Erythroblast (primary cell): ENCODE measurements around the gene PHC2.

Experiments used
- GATA1 ChIP-seq: IDR thresholded peaks from 2 replicates; pipeline ENCODE4 v1.6.1; 2011; ENCODE audit warnings: low read depth, mild to moderate bottlenecking, control low read depth, low read length, moderate library complexity
- POLR2A ChIP-seq: IDR thresholded peaks from 2 replicates; pipeline ENCODE4 v1.6.1; 2011; ENCODE audit warnings: mild to moderate bottlenecking, low read length

DNA sequence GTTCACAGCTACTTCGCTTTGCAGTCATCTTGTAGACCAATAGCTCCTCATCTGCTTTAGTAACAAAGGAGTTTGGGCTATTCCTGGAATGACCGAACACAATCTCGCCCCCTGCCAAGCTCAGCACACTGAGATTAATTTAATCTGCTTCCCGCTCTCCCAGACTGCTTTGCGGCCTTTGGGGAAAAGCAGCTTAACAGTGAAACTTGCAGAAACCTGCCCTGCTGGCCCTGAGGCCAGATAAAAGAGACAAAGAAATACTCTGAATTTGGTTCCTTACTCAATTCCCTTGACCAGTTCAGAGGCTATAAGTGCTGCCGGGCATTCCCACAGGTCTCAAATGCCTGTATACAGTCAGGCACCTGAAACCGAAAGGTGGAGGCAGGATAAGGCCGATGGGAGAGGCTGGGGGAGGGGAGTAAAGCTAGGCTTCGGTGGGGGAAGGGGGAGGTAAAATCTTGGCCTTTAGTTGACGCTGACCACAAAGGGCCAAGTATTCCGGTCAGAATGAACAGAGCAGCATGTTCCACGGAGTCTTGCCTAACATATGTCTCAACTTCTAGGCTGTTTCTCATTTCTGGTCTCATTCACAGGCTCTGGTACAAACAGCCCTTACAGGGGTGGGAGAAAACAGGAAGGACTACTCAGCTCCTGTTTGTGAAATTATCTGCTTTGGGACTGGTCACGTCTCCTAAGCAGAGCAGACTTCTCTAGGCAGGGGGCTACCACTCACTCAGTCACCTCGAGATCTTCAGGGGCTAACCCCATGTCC is 92.3 kb downstream of the PHC2 start:
- TF ChIP-seq POLR2A (no peak), GATA1 (no peak)
